Duodenal mucosa (tissue), 2 donors: ENCODE results near the gene ZNF667.
A peak's percentile ranks its signal among the peaks of the same experiment; 100 is the strongest.

Source experiments
- H3K27ac ChIP-seq: one replicate; pipeline ENCODE4 v1.7.0; 2013; ENCODE audit warnings: low read depth, low read length
- H3K27me3 ChIP-seq, 2 donors: one replicate each; pipeline ENCODE4 v1.7.0; 2013; ENCODE audit warnings: low read length in 2 of 2, control low read depth in 1 of 2; ENCODE audit not compliant: insufficient read depth in 2 of 2, control insufficient read depth in 1 of 2
- H3K36me3 ChIP-seq, 2 donors: one replicate each; pipeline ENCODE4 v1.7.0; 2013; ENCODE audit warnings: low read length in 2 of 2, control low read depth in 1 of 2; ENCODE audit not compliant: insufficient read depth in 2 of 2, control insufficient read depth in 1 of 2
- H3K4me1 ChIP-seq, 2 donors: one replicate each; pipeline ENCODE4 v1.7.0; 2013; ENCODE audit warnings: low read length in 2 of 2, control low read depth in 1 of 2; ENCODE audit not compliant: insufficient read depth in 2 of 2, control insufficient read depth in 1 of 2
- H3K4me3 ChIP-seq, 2 donors: one replicate each; pipeline ENCODE4 v1.7.0; 2013; ENCODE audit warnings: low read length in 2 of 2, low read depth in 1 of 2
- H3K9ac ChIP-seq, 2 donors: one replicate each; pipeline ENCODE4 v1.7.0; 2013; ENCODE audit warnings: low read length in 2 of 2, low read depth in 1 of 2
- H3K9me3 ChIP-seq, 2 donors: one replicate each; pipeline ENCODE4 v1.7.0; 2013; ENCODE audit warnings: low read length in 2 of 2, control low read depth in 1 of 2; ENCODE audit not compliant: control insufficient read depth in 1 of 2

ZNF667 gene

DNA sequence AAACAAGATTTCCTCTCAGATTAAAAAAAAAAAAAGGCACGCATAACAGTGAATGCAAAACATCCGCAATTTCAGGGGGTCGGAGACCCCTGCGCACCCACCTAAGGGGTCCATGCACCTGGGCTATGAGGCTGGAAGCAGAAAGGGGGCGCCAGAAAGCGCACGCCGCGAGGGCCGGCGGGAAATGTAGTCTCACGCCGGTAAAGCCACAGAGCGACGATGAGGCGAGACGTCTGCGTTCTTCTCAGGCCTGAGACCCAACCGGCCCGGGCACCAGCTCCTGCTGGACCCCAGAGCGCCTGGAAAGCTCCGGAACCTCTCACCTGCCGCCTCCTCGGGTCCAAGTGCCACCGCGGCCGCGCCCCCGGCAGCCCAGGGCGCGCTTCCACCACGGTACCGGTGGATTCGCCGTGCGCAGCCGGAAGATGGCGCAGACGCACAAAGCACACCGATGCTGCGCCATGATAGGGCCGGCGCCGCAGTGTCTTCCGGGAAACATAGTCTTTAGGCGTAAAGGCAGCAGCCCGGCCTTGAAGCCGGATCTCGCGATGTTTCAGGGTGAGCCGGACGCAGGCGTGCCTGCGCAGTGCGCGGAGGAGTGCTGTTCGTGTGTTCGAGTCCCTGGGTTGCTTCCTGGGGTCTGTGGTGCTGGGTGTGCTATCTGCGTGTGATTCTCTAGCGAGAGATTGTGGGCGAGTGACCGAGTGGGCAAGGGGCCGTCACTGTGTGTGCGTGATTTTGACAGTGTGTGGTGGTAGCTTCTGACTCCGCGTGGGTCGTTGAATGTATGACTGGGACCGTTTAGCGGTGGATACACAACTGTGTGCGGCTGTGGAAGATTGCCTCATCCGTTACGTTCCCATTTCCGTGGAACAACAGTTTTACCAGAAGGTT is 83.8 kb downstream of the ZNF667 start, which contains the start of gene ZNF582:
ZNF582 (minus strand) TSS at position 416 of the 894 bp plus-strand sequence. CDS start 1,782 bp downstream, outside the sequence.
- peaks cover 6 to 16% of the 10 kb centered on the region in 2 donors for H3K36me3 ChIP-seq
- peak within 1 kb of the TSS; percentile 89 for H3K4me3 ChIP-seq
- H3K27me3 ChIP-seq: no peaks in the 10 kb centered on the region

More for the DNA sequence above, 83.8 kb downstream of the ZNF667 start, which contains the start of gene ZNF582:
- Histone ChIP-seq H3K27ac (peak within 1 kb of the TSS; percentile 83), H3K9ac (peak within 1 kb of the TSS; percentile 62 to 82), H3K4me1 (no peaks in the 10 kb centered on the region), H3K9me3 (peaks cover 33% of the 10 kb centered on the region in 2 donors)
